ENCODE results near the gene CAND1. TPM values are rescaled to one million over a fixed set of nuclear protein-coding genes. Genes with fewer than 3 reads are reported as not detected.

Gene CAND1
- total RNA-seq, 1 experiment from 2014 or later: 155 TPM

- TF ChIP-seq, protein P1, sequence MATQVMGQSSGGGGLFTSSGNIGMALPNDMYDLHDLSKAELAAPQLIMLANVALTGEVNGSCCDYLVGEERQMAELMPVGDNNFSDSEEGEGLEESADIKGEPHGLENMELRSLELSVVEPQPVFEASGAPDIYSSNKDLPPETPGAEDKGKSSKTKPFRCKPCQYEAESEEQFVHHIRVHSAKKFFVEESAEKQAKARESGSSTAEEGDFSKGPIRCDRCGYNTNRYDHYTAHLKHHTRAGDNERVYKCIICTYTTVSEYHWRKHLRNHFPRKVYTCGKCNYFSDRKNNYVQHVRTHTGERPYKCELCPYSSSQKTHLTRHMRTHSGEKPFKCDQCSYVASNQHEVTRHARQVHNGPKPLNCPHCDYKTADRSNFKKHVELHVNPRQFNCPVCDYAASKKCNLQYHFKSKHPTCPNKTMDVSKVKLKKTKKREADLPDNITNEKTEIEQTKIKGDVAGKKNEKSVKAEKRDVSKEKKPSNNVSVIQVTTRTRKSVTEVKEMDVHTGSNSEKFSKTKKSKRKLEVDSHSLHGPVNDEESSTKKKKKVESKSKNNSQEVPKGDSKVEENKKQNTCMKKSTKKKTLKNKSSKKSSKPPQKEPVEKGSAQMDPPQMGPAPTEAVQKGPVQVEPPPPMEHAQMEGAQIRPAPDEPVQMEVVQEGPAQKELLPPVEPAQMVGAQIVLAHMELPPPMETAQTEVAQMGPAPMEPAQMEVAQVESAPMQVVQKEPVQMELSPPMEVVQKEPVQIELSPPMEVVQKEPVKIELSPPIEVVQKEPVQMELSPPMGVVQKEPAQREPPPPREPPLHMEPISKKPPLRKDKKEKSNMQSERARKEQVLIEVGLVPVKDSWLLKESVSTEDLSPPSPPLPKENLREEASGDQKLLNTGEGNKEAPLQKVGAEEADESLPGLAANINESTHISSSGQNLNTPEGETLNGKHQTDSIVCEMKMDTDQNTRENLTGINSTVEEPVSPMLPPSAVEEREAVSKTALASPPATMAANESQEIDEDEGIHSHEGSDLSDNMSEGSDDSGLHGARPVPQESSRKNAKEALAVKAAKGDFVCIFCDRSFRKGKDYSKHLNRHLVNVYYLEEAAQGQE (IDR thresholded peaks at IDR 0.05; ENCODE audit: low read depth): no peak
- TF ChIP-seq YY1 (IDR thresholded peaks at IDR 0.05; ENCODE audit: extremely low read depth, insufficient replicate concordance, low read depth, low read length): no peak
- no peak for TF ChIP-seq JUND (IDR thresholded peaks at IDR 0.05)
Measured at GRCh38 chr12:67239061-67239460, 30.1 kb upstream of the CAND1 start (continued).

- Histone ChIP-seq H3K4me1 (ENCODE audit: control insufficient read depth in 1 of 2, insufficient read depth in 2 of 2, low read length in 2 of 2) (no peaks in the 10 kb centered on the region), H3K4me3 (replicated peaks in 1 of 2; ENCODE audit: low read depth in 1 of 2, low read length in 2 of 2) (no peak overlapping the region), H3K27me3 (ENCODE audit: insufficient read depth, low read length) (0 out of 2 replicates have a peak, but pooled peaks cover 4% of the 10 kb centered on the region), H2AFZ (ENCODE audit: low read depth, low read length, poor library complexity, severe bottlenecking) (no peak overlapping the region), H3K9me2 (ENCODE audit: insufficient read depth) (no peaks in the 10 kb centered on the region), H3K9ac (ENCODE audit: low read length) (no peak overlapping the region), H3K9me3 (ENCODE audit: control insufficient read depth in 1 of 2, insufficient read depth in 1 of 2, low read depth in 1 of 2, low read length in 2 of 2) (no peaks in the 10 kb centered on the region), H3K4me2 (ENCODE audit: low read length) (no peak overlapping the region), H3K36me3 (ENCODE audit: control insufficient read depth in 1 of 2, insufficient read depth in 2 of 2, low read length in 2 of 2) (no peaks in the 10 kb centered on the region), H4K20me1 (ENCODE audit: insufficient read depth) (no peaks in the 10 kb centered on the region), H3K27ac (ENCODE audit: low read depth, low read length) (no peak overlapping the region), H3K79me2 (ENCODE audit: insufficient read depth, low read length) (no peaks in the 10 kb centered on the region)
- ChIA-PET RAD21 (ENCODE audit: low non-redundant PET in 1 of 2, low total read pairs in 2 of 2, uncharacterized antibody in 2 of 2, unreplicated experiment in 2 of 2) (no interaction called here), POLR2A (no interaction called here), CTCF (no interaction called here)
- no peak for TF ChIP-seq ZNF274 (IDR thresholded peaks at IDR 0.05; ENCODE audit: low read depth, low read length)
- no peak for TF ChIP-seq POLR2A (IDR thresholded peaks at IDR 0.05; ENCODE audit: borderline replicate concordance, extremely low read depth, insufficient read depth, insufficient read length)
- no peak for TF ChIP-seq FOSL1 (IDR thresholded peaks at IDR 0.05; ENCODE audit: low read depth)
- TF ChIP-seq SIN3A (IDR thresholded peaks at IDR 0.05; ENCODE audit: low read depth): no peak
- no peak for TF ChIP-seq EZH2phosphoT487 (IDR thresholded peaks at IDR 0.05; ENCODE audit: borderline replicate concordance)
- TF ChIP-seq, protein P2, sequence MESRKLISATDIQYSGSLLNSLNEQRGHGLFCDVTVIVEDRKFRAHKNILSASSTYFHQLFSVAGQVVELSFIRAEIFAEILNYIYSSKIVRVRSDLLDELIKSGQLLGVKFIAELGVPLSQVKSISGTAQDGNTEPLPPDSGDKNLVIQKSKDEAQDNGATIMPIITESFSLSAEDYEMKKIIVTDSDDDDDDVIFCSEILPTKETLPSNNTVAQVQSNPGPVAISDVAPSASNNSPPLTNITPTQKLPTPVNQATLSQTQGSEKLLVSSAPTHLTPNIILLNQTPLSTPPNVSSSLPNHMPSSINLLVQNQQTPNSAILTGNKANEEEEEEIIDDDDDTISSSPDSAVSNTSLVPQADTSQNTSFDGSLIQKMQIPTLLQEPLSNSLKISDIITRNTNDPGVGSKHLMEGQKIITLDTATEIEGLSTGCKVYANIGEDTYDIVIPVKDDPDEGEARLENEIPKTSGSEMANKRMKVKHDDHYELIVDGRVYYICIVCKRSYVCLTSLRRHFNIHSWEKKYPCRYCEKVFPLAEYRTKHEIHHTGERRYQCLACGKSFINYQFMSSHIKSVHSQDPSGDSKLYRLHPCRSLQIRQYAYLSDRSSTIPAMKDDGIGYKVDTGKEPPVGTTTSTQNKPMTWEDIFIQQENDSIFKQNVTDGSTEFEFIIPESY (IDR thresholded peaks at IDR 0.05; ENCODE audit: extremely low read depth, insufficient replicate concordance, low read length): no peak
- DNase-seq (ENCODE audit: low read depth, low spot score) (no peak), ATAC-seq (no peak)
- BruUV-seq (replicated peaks): no TSS peak
- intact Hi-C loops (cut with micrococcal nuclease): no loop called here
Measured at GRCh38 chr12:67241482-67241881, 27.7 kb upstream of the CAND1 start.
